Astrocyte (in vitro differentiated cells and primary cell): ENCODE results near the gene MRTFA. TPM values are rescaled to one million over a fixed set of nuclear protein-coding genes. Genes with fewer than 3 reads are reported as not detected.
A peak's percentile ranks its signal among the peaks of the same experiment; 100 is the strongest.

Source experiments
- DNase-seq: peaks from one replicate; pipeline ENCODE4 v3.0.0-alpha.2; 2010; ENCODE audit warnings: low read depth
- FAIRE-seq: peaks from 2 replicates; lab custom pipeline; 2011; peaks lifted over from hg19 to GRCh38; lab: Jason Lieb, UNC
- H2AFZ ChIP-seq: 2 replicates; pipeline ENCODE4 v1.6.0; 2012; ENCODE audit warnings: low read depth, low read length, inconsistent platforms
- H3K27ac ChIP-seq: 2 replicates; pipeline ENCODE4 v1.5.1; 2011; ENCODE audit warnings: low read depth, low read length, inconsistent platforms
- H3K27me3 ChIP-seq: 2 replicates; pipeline ENCODE4 v1.6.0; 2011; ENCODE audit warnings: low read length, inconsistent platforms; ENCODE audit not compliant: insufficient read depth
- H3K36me3 ChIP-seq: 2 replicates; pipeline ENCODE4 v1.5.1; 2011; ENCODE audit warnings: low read length, inconsistent platforms; ENCODE audit not compliant: insufficient read depth
- H3K4me1 ChIP-seq: 2 replicates; pipeline ENCODE4 v1.5.1; 2011; ENCODE audit warnings: low read length, inconsistent platforms; ENCODE audit not compliant: insufficient read depth
- H3K4me2 ChIP-seq: 2 replicates; pipeline ENCODE4 v1.6.0; 2012; ENCODE audit warnings: low read length, inconsistent platforms
- H3K4me3 ChIP-seq: 2 replicates; pipeline ENCODE4 v1.5.1; 2011; ENCODE audit warnings: low read depth, mild to moderate bottlenecking, low read length, inconsistent platforms; ENCODE audit not compliant: insufficient read depth
- H3K79me2 ChIP-seq: 2 replicates; pipeline ENCODE4 v1.6.0; 2012; ENCODE audit warnings: mild to moderate bottlenecking, low read length, inconsistent platforms; ENCODE audit not compliant: insufficient read depth
- H3K9ac ChIP-seq: 2 replicates; pipeline ENCODE4 v1.6.0; 2012; ENCODE audit warnings: mild to moderate bottlenecking, low read length, inconsistent platforms
- H3K9me3 ChIP-seq: 2 replicates; pipeline ENCODE4 v1.5.1; 2012; ENCODE audit warnings: low read depth, mild to moderate bottlenecking, low read length, inconsistent platforms; ENCODE audit not compliant: insufficient read depth
- H4K20me1 ChIP-seq: 2 replicates; pipeline ENCODE4 v1.6.0; 2012; ENCODE audit warnings: low read length, inconsistent platforms; ENCODE audit not compliant: insufficient read depth
- H3K27ac Mint-ChIP-seq: one replicate; pipeline ENCODE4 v1.8.0; 2021; ENCODE audit warnings: mild to moderate bottlenecking, mixed read lengths; ENCODE audit not compliant: unreplicated experiment
- H3K27me3 Mint-ChIP-seq: one replicate; pipeline ENCODE4 v1.8.0; 2021; ENCODE audit warnings: low read depth, mixed read lengths; ENCODE audit not compliant: unreplicated experiment
- H3K36me3 Mint-ChIP-seq: one replicate; pipeline ENCODE4 v1.8.0; 2021; ENCODE audit warnings: low read depth, mixed read lengths; ENCODE audit not compliant: unreplicated experiment
- H3K4me1 Mint-ChIP-seq: one replicate; pipeline ENCODE4 v1.8.0; 2021; ENCODE audit warnings: low read depth, mixed read lengths; ENCODE audit not compliant: unreplicated experiment
- H3K4me3 Mint-ChIP-seq: one replicate; pipeline ENCODE4 v1.8.0; 2021; ENCODE audit warnings: mild to moderate bottlenecking, moderate library complexity, mixed read lengths; ENCODE audit not compliant: unreplicated experiment
- H3K9me3 Mint-ChIP-seq: one replicate; pipeline ENCODE4 v1.8.0; 2021; ENCODE audit warnings: mild to moderate bottlenecking, mixed read lengths; ENCODE audit not compliant: unreplicated experiment
- CTCF ChIP-seq: IDR thresholded peaks from 2 replicates; pipeline ENCODE4 v1.5.1; 2011; ENCODE audit warnings: low read depth, mild to moderate bottlenecking, inconsistent platforms, low read length, moderate library complexity; ENCODE audit not compliant: insufficient read depth
- EZH2 ChIP-seq: IDR thresholded peaks from 2 replicates; pipeline ENCODE4 v1.6.1; 2012; ENCODE audit warnings: mild to moderate bottlenecking, low read length, inconsistent platforms; ENCODE audit not compliant: insufficient read depth
- total RNA-seq: library from RNA; stranded (reverse); gene quantifications from 2 replicates; pipeline ENCODE4 v1.2.1, GENCODE V29; 2021

Gene MRTFA
- total RNA-seq, 1 donor from 2014 or later, result 74.3 TPM

- peaks cover 30% of the 10 kb centered on the region for H3K4me1 ChIP-seq
- Mint-ChIP-seq H3K36me3 (no peaks in the 10 kb centered on the region), H3K27ac (no peak overlapping the region), H3K27me3 (no peaks in the 10 kb centered on the region), H3K4me1 (peaks cover 51% of the 10 kb centered on the region), H3K9me3 (no peaks in the 10 kb centered on the region), H3K4me3 (no peak overlapping the region)
- peaks cover 95% of the 10 kb centered on the region for H4K20me1 ChIP-seq
- H2AFZ ChIP-seq, result no peak overlapping the region
- H3K27me3 ChIP-seq, result no peaks in the 10 kb centered on the region
- H3K4me2 ChIP-seq, result peak overlapping the region; percentile 69
- peak; percentile 71 for DNase-seq
- peak; percentile 54 for FAIRE-seq
- peak overlapping the region; percentile 45 for H3K9ac ChIP-seq
- H3K27ac ChIP-seq, result peak overlapping the region; percentile 58
- H3K4me3 ChIP-seq, result no peak overlapping the region
- H3K36me3 ChIP-seq, result no peaks in the 10 kb centered on the region
- no peak for TF ChIP-seq CTCF
- TF ChIP-seq EZH2, result no peak
- H3K79me2 ChIP-seq, result peaks cover 99% of the 10 kb centered on the region
- H3K9me3 ChIP-seq, result no peaks in the 10 kb centered on the region
These were observed 38.7 kb downstream of the MRTFA start for GRCh38 chr22:40597526-40598430.

- Histone ChIP-seq H3K9me3 (no peaks in the 10 kb centered on the region), H3K4me2 (no peak overlapping the region), H3K4me1 (peaks cover 18% of the 10 kb centered on the region), H3K27me3 (no peaks in the 10 kb centered on the region), H4K20me1 (peaks cover 91% of the 10 kb centered on the region), H3K36me3 (no peaks in the 10 kb centered on the region), H3K79me2 (peaks cover 98% of the 10 kb centered on the region), H3K27ac (no peak overlapping the region), H3K4me3 (no peak overlapping the region), H2AFZ (no peak overlapping the region), H3K9ac (no peak overlapping the region)
- Mint-ChIP-seq H3K4me1 (peaks cover 38% of the 10 kb centered on the region), H3K9me3 (no peaks in the 10 kb centered on the region), H3K27ac (no peak overlapping the region), H3K36me3 (no peaks in the 10 kb centered on the region), H3K27me3 (no peaks in the 10 kb centered on the region), H3K4me3 (no peak overlapping the region)
- no peak for TF ChIP-seq CTCF
- no peak for TF ChIP-seq EZH2
- no peak for DNase-seq
- no peak for FAIRE-seq
These were observed 40.9 kb downstream of the MRTFA start for GRCh38 chr22:40595497-40596234.
